H1 (cell line): Measurements from ENCODE around the gene KCND3. TPM values are rescaled to one million over a fixed set of nuclear protein-coding genes. Genes with fewer than 3 reads are reported as not detected.

ENCODE experiments used
- ATF2 ChIP-seq: IDR thresholded peaks from 2 replicates; pipeline ENCODE4 v1.6.1; 2012; ENCODE audit warnings: low read length, inconsistent platforms
- BACH1 ChIP-seq: IDR thresholded peaks from 2 replicates; pipeline ENCODE4 v1.6.1; 2012; ENCODE audit warnings: low read length, improper control_type of control experiment
- BCL11A ChIP-seq, 2 experiments: IDR thresholded peaks; one replicate each; pipeline ENCODE4 v1.6.1; 2011; ENCODE audit warnings: low read depth in 2 of 2, low read length in 2 of 2, mild to moderate bottlenecking in 2 of 2
- EP300 ChIP-seq, 2 experiments: IDR thresholded peaks; 1 replicate in 1 of 2; 2 replicates in 1 of 2; pipeline ENCODE4 v1.6.1; 2011 to 2012; ENCODE audit warnings: low read depth in 2 of 2, low read length in 2 of 2, mild to moderate bottlenecking in 2 of 2, borderline replicate concordance in 1 of 2, inconsistent platforms in 1 of 2, moderate library complexity in 1 of 2
- JUN ChIP-seq: IDR thresholded peaks from 2 replicates; pipeline ENCODE4 v1.6.1; 2011; ENCODE audit warnings: low read depth, mild to moderate bottlenecking, improper control_type of control experiment, low read length
- RAD21 ChIP-seq, 2 experiments: IDR thresholded peaks in 1 of 2; conservative IDR thresholded peaks in 1 of 2; 2 replicates each; pipeline ENCODE4 v1.6.1; 2011; ENCODE audit warnings: low read depth in 2 of 2, low read length in 2 of 2, improper control_type of control experiment in 1 of 2, inconsistent platforms in 1 of 2, mild to moderate bottlenecking in 1 of 2, moderate library complexity in 1 of 2
- TAF7 ChIP-seq: optimal IDR thresholded peaks from 2 replicates; pipeline ENCODE3; 2011; ENCODE audit warnings: low read depth, mild to moderate bottlenecking, inconsistent platforms, low read length, moderate library complexity, borderline replicate concordance
- polyA plus RNA-seq, 7 experiments: library from polyadenylated mRNA; depleted of rRNA in 3 of 7; stranded (reverse) in 5 of 7; unstranded in 2 of 7; fragments of >200 nt in 5 of 7; fragments of 200-250 nt in 2 of 7; gene quantifications; 1 replicate in 5 of 7; 2 replicates in 1 of 7; 4 replicates in 1 of 7; pipeline versions ENCODE4 v1.2.1 to v1.2.3, GENCODE V29; 2011 to 2013; ENCODE audit warnings: missing spikeins in 2 of 7, mixed read lengths in 2 of 7
- total RNA-seq: library from RNA; stranded (reverse); fragmentation: NEBNext Ultra II Directional; extraction: Animal tissue kit (Norgen Biotek cat#: 25700); gene quantifications from 2 replicates; pipeline ENCODE4 v1.2.1, GENCODE V29; 2021

Gene KCND3
- total and polyA plus RNA-seq, 2 of the 8 experiments (the other 6 are each of a cell fraction or from before 2014, with no cell fraction given), result 0.14 to 0.48 TPM

- no peak for TF ChIP-seq EP300 (IDR thresholded peaks at IDR 0.05; ENCODE audit: borderline replicate concordance in 1 of 2, low read depth in 2 of 2, low read length in 2 of 2)
- no peak for TF ChIP-seq BCL11A (IDR thresholded peaks at IDR 0.05; ENCODE audit: low read depth in 2 of 2, low read length in 2 of 2)
- no peak for TF ChIP-seq TAF7
- TF ChIP-seq RAD21 (IDR thresholded peaks at IDR 0.05 in 1 of 2, conservative IDR thresholded peaks at IDR 0.05 in 1 of 2; ENCODE audit: low read depth in 2 of 2, low read length in 2 of 2), result no peak
- TF ChIP-seq BACH1, result no peak
- no peak for TF ChIP-seq JUN
- TF ChIP-seq ATF2, result no peak
- TF ChIP-seq, all 59 proteins: peak for 0
Observed at GRCh38 chr1:111968511-111968910, 21.0 kb downstream of the KCND3 start (continued).
